Gastroesophageal sphincter (tissue), 4 donors: ENCODE results near the gene SDK1. TPM values are rescaled to one million over a fixed set of nuclear protein-coding genes. Genes with fewer than 3 reads are reported as not detected.

Source experiments
- ATAC-seq: fragments of 150-250 bp; one replicate; pipeline ENCODE4 v1.9.1; 2016; ENCODE audit warnings: mild to moderate bottlenecking, moderate library complexity
- H3K27ac ChIP-seq, 4 donors: fragments of 200-600 bp; sonication (generic) in 3 of 4; 1 replicate in 3 of 4; 2 replicates in 1 of 4; pipeline ENCODE4 v1.5.1; 2016 to 2019
- H3K27me3 ChIP-seq: fragments of 200-600 bp; sonication (generic); one replicate; pipeline ENCODE4 v1.5.1; 2019
- H3K36me3 ChIP-seq, 2 donors: fragments of 200-600 bp; sonication (generic); one replicate each; pipeline ENCODE4 v1.5.1; 2019; ENCODE audit warnings: control low read depth in 1 of 2
- H3K4me1 ChIP-seq, 3 donors: fragments of 200-600 bp; sonication (generic); 1 replicate in 2 of 3; 2 replicates in 1 of 3; pipeline ENCODE4 v1.5.1; 2016 to 2019; ENCODE audit warnings: control low read depth in 2 of 3
- H3K4me3 ChIP-seq, 2 donors: fragments of 200-600 bp; sonication (generic); one replicate each; pipeline ENCODE4 v1.5.1; 2019; ENCODE audit warnings: mild to moderate bottlenecking in 1 of 2, moderate library complexity in 1 of 2
- H3K9me3 ChIP-seq, 3 donors: fragments of 200-600 bp; sonication (generic); one replicate each; pipeline ENCODE4 v1.5.1; 2017 to 2019; ENCODE audit warnings: control low read depth in 2 of 3
- CTCF ChIP-seq, 4 experiments: fragments of 200-600 bp in 2 of 4; fragments of 450-650 bp in 2 of 4; sonication (generic) in 1 of 4; IDR thresholded peaks; one replicate each; pipeline ENCODE4 v1.5.1; 2017 to 2019; ENCODE audit warnings: antibody characterized with exemption in 4 of 4, mild to moderate bottlenecking in 2 of 4, moderate library complexity in 2 of 4
- EP300 ChIP-seq: sonication (generic); formaldehyde crosslinking; IDR thresholded peaks from one replicate; pipeline ENCODE4 v1.6.1; 2017; ENCODE audit warnings: antibody characterized with exemption, mild to moderate bottlenecking
- POLR2A ChIP-seq, 2 donors: fragments of 450-650 bp; IDR thresholded peaks; one replicate each; pipeline ENCODE4 v1.6.1; 2017; ENCODE audit warnings: antibody characterized with exemption in 2 of 2, mild to moderate bottlenecking in 2 of 2, moderate library complexity in 1 of 2
- POLR2AphosphoS5 ChIP-seq: sonication (generic); formaldehyde crosslinking; IDR thresholded peaks from one replicate; pipeline ENCODE4 v1.6.1; 2017; ENCODE audit warnings: antibody characterized with exemption
- WGBS, 2 donors: methylation state at CpG; one replicate each; pipeline ENCODE4 v1.1.5; 2018; ENCODE audit warnings: low coverage in 1 of 2; 5-methylcytosine and 5-hydroxymethylcytosine counted together
- total RNA-seq, 4 donors: library from RNA; depleted of rRNA; stranded (reverse); fragments of >200 nt; gene quantifications; one replicate each; pipeline ENCODE4 v1.1.0, GENCODE V29; 2016

Gene SDK1
- total RNA-seq, 4 donors from 2014 or later = 6.1 to 13.6 (median 8.7) TPM

GRCh38 chr7:3634396-3634795, 333.3 kb downstream of the SDK1 start:
- Histone ChIP-seq H3K4me3 (no peak overlapping the region), H3K36me3 (no peaks in the 10 kb centered on the region), H3K27ac (no peak overlapping the region), H3K4me1 (no peaks in the 10 kb centered on the region), H3K9me3 (peaks cover 0 to 19% (median 0%) of the 10 kb centered on the region in 3 donors), H3K27me3 (no peaks in the 10 kb centered on the region)
- no peak for ATAC-seq
- TF ChIP-seq POLR2AphosphoS5 (no peak), EP300 (no peak), POLR2A (IDR thresholded peaks at IDR 0.05) (no peak), CTCF (IDR thresholded peaks at IDR 0.05) (no peak)

DNA sequence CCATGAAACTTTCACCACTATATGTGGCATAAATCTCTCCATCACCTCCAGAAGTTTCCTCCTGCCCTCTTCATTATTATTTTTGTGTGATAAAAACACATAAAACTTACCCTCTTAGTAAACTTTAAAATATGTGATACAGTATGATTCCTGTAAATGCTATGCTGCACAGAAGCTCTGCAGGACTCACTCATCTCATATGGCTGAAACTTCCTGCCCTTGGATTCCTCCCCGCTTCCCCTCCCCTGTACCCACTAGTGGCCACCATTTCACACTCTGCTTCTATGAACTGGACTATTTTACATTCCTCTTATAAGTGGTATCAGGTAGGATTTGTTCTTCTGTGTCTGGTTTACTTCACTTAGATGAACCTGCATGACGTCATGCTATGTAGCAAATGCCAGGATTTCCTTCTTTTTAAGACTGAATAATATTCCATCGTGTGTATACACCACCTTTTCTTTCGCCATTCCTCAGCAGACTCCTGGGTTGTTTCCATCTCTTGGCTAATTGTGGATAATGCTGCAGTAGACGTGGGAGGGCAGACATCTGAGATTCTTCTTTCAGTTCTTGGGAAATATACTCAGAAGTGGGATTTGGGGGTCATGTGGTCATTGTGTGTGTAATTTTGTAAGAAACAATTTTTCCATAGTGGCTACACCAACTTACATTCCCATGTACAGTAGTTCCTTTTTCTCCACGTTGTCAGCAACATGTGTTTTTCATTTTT, 335.2 kb downstream of the SDK1 start:
- WGBS, 2 donors = 77 to 79% methylated on average over 6 of the region's 6 CpGs
- Histone ChIP-seq H3K36me3 (no peaks in the 10 kb centered on the region), H3K4me1 (no peaks in the 10 kb centered on the region), H3K4me3 (no peak overlapping the region), H3K9me3 (no peaks in the 10 kb centered on the region), H3K27ac (no peak overlapping the region), H3K27me3 (no peaks in the 10 kb centered on the region)
- TF ChIP-seq CTCF (IDR thresholded peaks at IDR 0.05) = no peak
- no peak for TF ChIP-seq EP300
- no peak for TF ChIP-seq POLR2AphosphoS5
- no peak for TF ChIP-seq POLR2A (IDR thresholded peaks at IDR 0.05)
- no peak for ATAC-seq

DNA sequence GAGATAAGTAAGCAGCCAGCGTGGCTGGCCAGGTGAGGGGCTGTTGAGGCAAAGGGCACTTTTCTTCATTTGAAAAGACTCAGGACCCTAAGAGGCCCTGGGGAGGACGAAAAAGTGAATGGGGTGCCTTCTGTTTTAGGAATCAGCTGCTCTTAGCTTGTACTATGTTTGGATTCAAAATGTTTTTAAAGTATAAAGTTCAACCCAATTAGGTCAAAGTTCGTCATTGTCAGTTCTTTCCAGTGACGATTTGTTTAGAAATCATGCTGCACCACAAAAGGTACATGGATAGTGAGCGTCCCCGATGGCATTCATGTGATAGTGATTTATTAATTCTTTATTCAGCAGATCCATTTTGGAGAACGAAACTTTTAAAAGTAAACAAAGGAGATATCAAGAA, 338.2 kb downstream of the SDK1 start:
- Histone ChIP-seq H3K27me3 (no peaks in the 10 kb centered on the region), H3K4me3 (no peak overlapping the region), H3K9me3 (no peaks in the 10 kb centered on the region), H3K27ac (no peak overlapping the region), H3K4me1 (no peaks in the 10 kb centered on the region), H3K36me3 (peaks cover 0 to 11% of the 10 kb centered on the region in 2 donors)
- 32 to 56% methylated on average over 6 to 7 of the region's 7 CpGs for WGBS, 2 donors
- TF ChIP-seq POLR2AphosphoS5 (no peak), POLR2A (IDR thresholded peaks at IDR 0.05) (no peak), EP300 (no peak), CTCF (IDR thresholded peaks at IDR 0.05) (no peak)
- no peak for ATAC-seq

GRCh38 chr7:3641582-3641981, 340.5 kb downstream of the SDK1 start:
- 73 to 77% methylated on average over 2 to 11 of the region's 14 CpGs for WGBS, 2 donors
- no peak for ATAC-seq
- Histone ChIP-seq H3K4me1 (no peaks in the 10 kb centered on the region), H3K36me3 (peaks cover 0 to 11% of the 10 kb centered on the region in 2 donors), H3K4me3 (no peak overlapping the region), H3K27me3 (no peaks in the 10 kb centered on the region), H3K9me3 (no peaks in the 10 kb centered on the region), H3K27ac (no peak overlapping the region)
- TF ChIP-seq CTCF (IDR thresholded peaks at IDR 0.05) = no peak
- TF ChIP-seq EP300 = no peak
- TF ChIP-seq POLR2AphosphoS5 = no peak
- TF ChIP-seq POLR2A (IDR thresholded peaks at IDR 0.05) = no peak

DNA sequence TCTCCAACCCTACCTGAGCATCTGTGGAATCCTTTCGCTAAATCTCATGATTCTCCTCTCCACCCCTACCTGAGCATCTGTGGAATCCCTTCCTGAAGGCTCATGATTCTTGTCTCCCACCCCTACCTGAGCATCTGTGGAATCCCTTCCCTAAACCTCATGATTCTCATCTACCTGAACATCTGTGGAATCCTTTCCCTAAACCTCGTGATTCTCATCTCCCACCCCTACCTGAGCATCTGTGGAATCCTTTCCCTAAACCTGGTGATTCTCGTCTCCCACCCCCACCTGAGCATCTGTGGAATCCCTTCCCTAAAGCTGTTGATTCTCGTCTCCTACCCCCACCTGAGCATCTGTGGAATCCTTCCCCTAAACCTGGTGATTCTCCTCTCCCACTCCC, 342.0 kb downstream of the SDK1 start:
- TF ChIP-seq EP300 = no peak
- TF ChIP-seq POLR2A (IDR thresholded peaks at IDR 0.05) = no peak
- TF ChIP-seq POLR2AphosphoS5 = no peak
- Histone ChIP-seq H3K27me3 (no peaks in the 10 kb centered on the region), H3K4me1 (no peaks in the 10 kb centered on the region), H3K36me3 (peaks cover 0 to 11% of the 10 kb centered on the region in 2 donors), H3K9me3 (no peaks in the 10 kb centered on the region), H3K27ac (no peak overlapping the region), H3K4me3 (no peak overlapping the region)
- WGBS, 2 donors = 82 to 98% methylated on average over 4 of the region's 4 CpGs
- ATAC-seq = no peak
